HAP-1 (cell line): ENCODE results near the gene IMPACT.

Source experiments
- DNase-seq, 2 experiments: peaks; one replicate each; pipeline ENCODE4 v3.0.0-alpha.2; 2016 to 2020; ENCODE audit warnings: low spot score in 2 of 2
- H3K27me3 ChIP-seq: fragments of 250-450 bp; sonication (Bioruptor Pico); 2 replicates; pipeline ENCODE4 v1.5.1; 2020; ENCODE audit warnings: low read depth, mild to moderate bottlenecking, moderate library complexity
- H3K36me3 ChIP-seq: fragments of 250-450 bp; sonication (Bioruptor Pico); replicated peaks from 2 replicates; pipeline ENCODE4 v1.5.1; 2020; ENCODE audit warnings: mild to moderate bottlenecking
- H3K4me1 ChIP-seq: fragments of 250-450 bp; sonication (Bioruptor Pico); 2 replicates; pipeline ENCODE4 v1.5.1; 2020; ENCODE audit warnings: mild to moderate bottlenecking
- H3K4me3 ChIP-seq: fragments of 250-450 bp; sonication (Bioruptor Pico); 2 replicates; pipeline ENCODE4 v1.5.1; 2020; ENCODE audit warnings: mild to moderate bottlenecking, moderate library complexity
- H3K9me3 ChIP-seq: fragments of 250-450 bp; sonication (Bioruptor Pico); 2 replicates; pipeline ENCODE4 v1.5.1; 2020; ENCODE audit warnings: mild to moderate bottlenecking, moderate library complexity
- in situ Hi-C: fragments of 300-500 bp; cut with MboI; formaldehyde crosslinking; loops from 3 replicates; pipeline ENCODE4 v1.14.3; 2020; ENCODE audit warnings: low sequenced_read_pairs, inconsistent platforms, mixed read lengths

IMPACT gene

GRCh38 chr18:24443870-24444269 lies 17.4 kb downstream of the IMPACT start:
- H3K4me3 ChIP-seq, result no peak overlapping the region
- H3K9me3 ChIP-seq, result no peaks in the 10 kb centered on the region
- no peak for DNase-seq
- H3K4me1 ChIP-seq, result no peaks in the 10 kb centered on the region
- in situ Hi-C loops, result no loop called here
- peaks cover 60% of the 10 kb centered on the region for H3K36me3 ChIP-seq
- no peaks in the 10 kb centered on the region for H3K27me3 ChIP-seq

GRCh38 chr18:24446453-24446852 lies 20.0 kb downstream of the IMPACT start:
- Histone ChIP-seq H3K36me3 (peaks cover 73% of the 10 kb centered on the region), H3K9me3 (no peaks in the 10 kb centered on the region), H3K4me3 (no peak overlapping the region), H3K4me1 (no peaks in the 10 kb centered on the region), H3K27me3 (no peaks in the 10 kb centered on the region)
- no peak for DNase-seq
- in situ Hi-C loops, result no loop called here

GRCh38 chr18:24446953-24447538 lies 20.6 kb downstream of the IMPACT start:
- no peak overlapping the region for H3K4me3 ChIP-seq
- H3K4me1 ChIP-seq, result no peaks in the 10 kb centered on the region
- in situ Hi-C loops, result no loop called here
- peaks cover 69% of the 10 kb centered on the region for H3K36me3 ChIP-seq
- no peak for DNase-seq
- no peaks in the 10 kb centered on the region for H3K27me3 ChIP-seq
- no peaks in the 10 kb centered on the region for H3K9me3 ChIP-seq

- Histone ChIP-seq H3K4me1 (no peaks in the 10 kb centered on the region), H3K9me3 (no peaks in the 10 kb centered on the region), H3K27me3 (no peaks in the 10 kb centered on the region), H3K4me3 (no peak overlapping the region), H3K36me3 (peaks cover 66% of the 10 kb centered on the region)
- in situ Hi-C loops, result no loop called here
- no peak for DNase-seq
Measured at GRCh38 chr18:24447961-24448360, 21.5 kb downstream of the IMPACT start.

GRCh38 chr18:24456549-24456948 lies 30.1 kb downstream of the IMPACT start:
- no peaks in the 10 kb centered on the region for H3K4me1 ChIP-seq
- H3K9me3 ChIP-seq, result no peaks in the 10 kb centered on the region
- no peak overlapping the region for H3K4me3 ChIP-seq
- peaks cover 4% of the 10 kb centered on the region; the same call in 1 of the 2 replicates for H3K36me3 ChIP-seq
- in situ Hi-C loops, result no loop called here
- DNase-seq, result no peak
- H3K27me3 ChIP-seq, result no peaks in the 10 kb centered on the region

GRCh38 chr18:24459772-24460171 lies 33.3 kb downstream of the IMPACT start:
- no peak overlapping the region for H3K4me3 ChIP-seq
- H3K9me3 ChIP-seq, result no peaks in the 10 kb centered on the region
- in situ Hi-C loops, result no loop called here
- H3K36me3 ChIP-seq, result 0 out of 2 replicates have a peak, but pooled peaks cover 3% of the 10 kb centered on the region
- no peaks in the 10 kb centered on the region for H3K4me1 ChIP-seq
- DNase-seq, result no peak
- H3K27me3 ChIP-seq, result no peaks in the 10 kb centered on the region

- no peaks in the 10 kb centered on the region for H3K27me3 ChIP-seq
- H3K9me3 ChIP-seq, result no peaks in the 10 kb centered on the region
- no peak within 1 kb of the TSS for H3K4me3 ChIP-seq
- no peaks in the 10 kb centered on the region for H3K4me1 ChIP-seq
- DNase-seq, result no peak
- in situ Hi-C loops, result no loop called here
- H3K36me3 ChIP-seq, result 0 out of 2 replicates have a peak, but pooled peaks cover under 1% of the 10 kb centered on the region
Measured at GRCh38 chr18:24460388-24460787, 33.9 kb downstream of the IMPACT start, which contains the start of gene HRH4. Gene HRH4 (plus strand): TSS chr18:24460637. CDS start chr18:24460729, 92 bp downstream.

- H3K36me3 ChIP-seq, result no peaks in the 10 kb centered on the region
- no peaks in the 10 kb centered on the region for H3K4me1 ChIP-seq
- no peak for DNase-seq
- no peaks in the 10 kb centered on the region for H3K9me3 ChIP-seq
- no peaks in the 10 kb centered on the region for H3K27me3 ChIP-seq
- no peak overlapping the region for H3K4me3 ChIP-seq
- in situ Hi-C loops, result no loop called here
Measured at GRCh38 chr18:24461996-24462395, 35.5 kb downstream of the IMPACT start.

GRCh38 chr18:24462838-24463775 lies 36.6 kb downstream of the IMPACT start:
- Histone ChIP-seq H3K4me3 (no peak overlapping the region), H3K9me3 (no peaks in the 10 kb centered on the region), H3K36me3 (no peaks in the 10 kb centered on the region), H3K4me1 (no peaks in the 10 kb centered on the region), H3K27me3 (no peaks in the 10 kb centered on the region)
- in situ Hi-C loops, result no loop called here
- DNase-seq, result no peak

GRCh38 chr18:24465486-24465885 lies 39.0 kb downstream of the IMPACT start:
- Histone ChIP-seq H3K27me3 (no peaks in the 10 kb centered on the region), H3K9me3 (no peaks in the 10 kb centered on the region), H3K4me1 (no peaks in the 10 kb centered on the region), H3K4me3 (no peak overlapping the region), H3K36me3 (no peaks in the 10 kb centered on the region)
- in situ Hi-C loops, result no loop called here
- no peak for DNase-seq

- H3K9me3 ChIP-seq, result no peaks in the 10 kb centered on the region
Measured at GRCh38 chr18:24466771-24467170, 40.3 kb downstream of the IMPACT start.

GRCh38 chr18:24470022-24470618 lies 43.6 kb downstream of the IMPACT start:
- H3K36me3 ChIP-seq, result no peaks in the 10 kb centered on the region
- no peaks in the 10 kb centered on the region for H3K4me1 ChIP-seq
- no peak overlapping the region for H3K4me3 ChIP-seq
- no peak for DNase-seq
- in situ Hi-C loops, result no loop called here
- no peaks in the 10 kb centered on the region for H3K27me3 ChIP-seq
- no peaks in the 10 kb centered on the region for H3K9me3 ChIP-seq

More at GRCh38 chr18:24466771-24467170, 40.3 kb downstream of the IMPACT start:
- in situ Hi-C loops, result no loop called here
- Histone ChIP-seq H3K36me3 (no peaks in the 10 kb centered on the region), H3K4me3 (no peak overlapping the region), H3K4me1 (no peaks in the 10 kb centered on the region), H3K27me3 (no peaks in the 10 kb centered on the region)
- DNase-seq, result no peak

- Histone ChIP-seq H3K4me3 (no peak overlapping the region), H3K4me1 (no peaks in the 10 kb centered on the region), H3K27me3 (no peaks in the 10 kb centered on the region), H3K36me3 (no peaks in the 10 kb centered on the region), H3K9me3 (no peaks in the 10 kb centered on the region)
- no peak for DNase-seq
- in situ Hi-C loops, result no loop called here
Measured at GRCh38 chr18:24470805-24471204, 44.3 kb downstream of the IMPACT start.

GRCh38 chr18:24472591-24472990 lies 46.1 kb downstream of the IMPACT start:
- DNase-seq, result no peak
- Histone ChIP-seq H3K4me3 (no peak overlapping the region), H3K27me3 (no peaks in the 10 kb centered on the region), H3K36me3 (no peaks in the 10 kb centered on the region), H3K4me1 (peaks cover 4% of the 10 kb centered on the region; the same call in 1 of the 2 replicates), H3K9me3 (no peaks in the 10 kb centered on the region)
- in situ Hi-C loops, result no loop called here
